ENCODE measurements around the gene RASGEF1B. TPM values are rescaled to one million over a fixed set of nuclear protein-coding genes. Genes with fewer than 3 reads are reported as not detected.

RASGEF1B gene
- total and polyA plus RNA-seq, 2 donors (not counting 3 experiments of a cell fraction or from before 2014, with no cell fraction given) = not detected

DNA sequence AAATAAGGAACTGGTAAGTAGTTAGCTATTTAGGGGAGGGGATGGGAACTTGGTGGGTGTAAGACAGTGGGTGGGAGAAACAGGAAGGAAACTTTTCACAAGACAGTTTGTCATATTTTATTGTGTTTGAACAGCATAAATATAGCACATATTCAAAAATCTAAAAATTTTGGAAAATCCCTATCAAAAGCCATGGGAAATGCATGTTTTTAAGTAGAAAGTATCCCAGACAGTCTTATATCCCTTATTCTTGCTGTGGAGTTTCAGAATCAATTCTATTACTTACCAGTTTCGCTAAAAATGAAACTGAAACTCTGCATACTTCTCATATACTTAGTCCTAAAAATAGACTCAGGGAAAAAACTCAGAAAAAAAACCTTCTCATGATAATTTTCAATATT is 22.3 kb upstream of the RASGEF1B start:
- no peak overlapping the region for H3K4me2 ChIP-seq (ENCODE audit: insufficient read depth, low read length)
- H3K36me3 ChIP-seq (ENCODE audit: control insufficient read depth in 2 of 2, extremely low read depth in 1 of 2, insufficient read depth in 2 of 2, low read length in 2 of 2) = no peaks in the 10 kb centered on the region
- ChIA-PET POLR2A (no interaction called here), CTCF (no interaction called here)
- no peak for DNase-seq (ENCODE audit: low read depth, low spot score)
- no peaks in the 10 kb centered on the region for H3K27me3 ChIP-seq (ENCODE audit: control insufficient read depth in 2 of 2, insufficient read depth in 2 of 2, low read length in 2 of 2)
- H3K9me3 ChIP-seq (replicated peaks; ENCODE audit: control insufficient read depth, insufficient read depth, low read length) = no peaks in the 10 kb centered on the region
- no peaks in the 10 kb centered on the region for H3K4me1 ChIP-seq (ENCODE audit: control insufficient read depth, extremely low read depth, insufficient read depth, low read length)
- H2AFZ ChIP-seq (ENCODE audit: low read depth, low read length) = no peak overlapping the region
- H4K20me1 ChIP-seq (replicated peaks; ENCODE audit: control insufficient read depth, extremely low read depth, insufficient read depth, low read length) = no peaks in the 10 kb centered on the region
- H3K27ac ChIP-seq (ENCODE audit: insufficient read depth, low read depth, low read length) = no peak overlapping the region
- no peak overlapping the region for H3K4me3 ChIP-seq (replicated peaks in 1 of 3; ENCODE audit: insufficient read depth in 1 of 3, low read depth in 1 of 3, low read length in 3 of 3)
- FAIRE-seq = no peak
- intact Hi-C loops (cut with micrococcal nuclease) (no loop called here), dilution Hi-C loops (cut with MboI; ENCODE audit: extremely low pct_ligation_motif_present, low sequenced_read_pairs) (no loop called here)
- H3K9me1 ChIP-seq (replicated peaks; ENCODE audit: control insufficient read depth, extremely low read depth, insufficient read depth, low read length) = no peaks in the 10 kb centered on the region
- no peaks in the 10 kb centered on the region for H3K79me2 ChIP-seq (ENCODE audit: control insufficient read depth, insufficient read depth, low read length)
- H3K9ac ChIP-seq (replicated peaks; ENCODE audit: extremely low read depth, insufficient read depth, low read length) = no peak overlapping the region
- no TSS peak for BruUV-seq (replicated peaks)
- TF ChIP-seq FOS (IDR thresholded peaks at IDR 0.05; ENCODE audit: borderline replicate concordance, insufficient read depth, low read length) (no peak), POLR2AphosphoS5 (IDR thresholded peaks at IDR 0.05; ENCODE audit: insufficient read depth, low read depth, low read length) (no peak), POLR2A (IDR thresholded peaks at IDR 0.05; ENCODE audit: low read depth, low read length) (no peak), MYC (IDR thresholded peaks at IDR 0.05; ENCODE audit: low read depth, low read length) (no peak), JUN (IDR thresholded peaks at IDR 0.05; ENCODE audit: borderline replicate concordance, insufficient read depth, insufficient read length, low read depth) (no peak), EZH2 (IDR thresholded peaks at IDR 0.05; ENCODE audit: borderline replicate concordance, low read depth, low read length, severe bottlenecking) (no peak), GATA2 (IDR thresholded peaks at IDR 0.05; ENCODE audit: insufficient read depth, insufficient read length, low read depth, low read length) (no peak)
- TF ChIP-seq, protein P1, sequence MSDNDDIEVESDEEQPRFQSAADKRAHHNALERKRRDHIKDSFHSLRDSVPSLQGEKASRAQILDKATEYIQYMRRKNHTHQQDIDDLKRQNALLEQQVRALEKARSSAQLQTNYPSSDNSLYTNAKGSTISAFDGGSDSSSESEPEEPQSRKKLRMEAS (IDR thresholded peaks at IDR 0.05; ENCODE audit: insufficient read depth, insufficient read length) = no peak
- TF ChIP-seq, protein P2, sequence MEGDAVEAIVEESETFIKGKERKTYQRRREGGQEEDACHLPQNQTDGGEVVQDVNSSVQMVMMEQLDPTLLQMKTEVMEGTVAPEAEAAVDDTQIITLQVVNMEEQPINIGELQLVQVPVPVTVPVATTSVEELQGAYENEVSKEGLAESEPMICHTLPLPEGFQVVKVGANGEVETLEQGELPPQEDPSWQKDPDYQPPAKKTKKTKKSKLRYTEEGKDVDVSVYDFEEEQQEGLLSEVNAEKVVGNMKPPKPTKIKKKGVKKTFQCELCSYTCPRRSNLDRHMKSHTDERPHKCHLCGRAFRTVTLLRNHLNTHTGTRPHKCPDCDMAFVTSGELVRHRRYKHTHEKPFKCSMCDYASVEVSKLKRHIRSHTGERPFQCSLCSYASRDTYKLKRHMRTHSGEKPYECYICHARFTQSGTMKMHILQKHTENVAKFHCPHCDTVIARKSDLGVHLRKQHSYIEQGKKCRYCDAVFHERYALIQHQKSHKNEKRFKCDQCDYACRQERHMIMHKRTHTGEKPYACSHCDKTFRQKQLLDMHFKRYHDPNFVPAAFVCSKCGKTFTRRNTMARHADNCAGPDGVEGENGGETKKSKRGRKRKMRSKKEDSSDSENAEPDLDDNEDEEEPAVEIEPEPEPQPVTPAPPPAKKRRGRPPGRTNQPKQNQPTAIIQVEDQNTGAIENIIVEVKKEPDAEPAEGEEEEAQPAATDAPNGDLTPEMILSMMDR (IDR thresholded peaks at IDR 0.05; ENCODE audit: extremely low read depth in 1 of 2, insufficient read depth in 1 of 2, low read depth in 1 of 2, low read length in 2 of 2) = no peak

Data from endothelial cell of umbilical vein (primary cell).